Measurements from ENCODE around the gene DIO1. TPM values are rescaled to one million over a fixed set of nuclear protein-coding genes. Genes with fewer than 3 reads are reported as not detected.

Gene DIO1
- total RNA-seq, 2 donors from 2014 or later, result 0.23 TPM; not detected in 1

GRCh38 chr1:53889304-53890298 lies 4.4 kb upstream of the DIO1 start, which contains the start of gene YIPF1:
TSS of gene YIPF1 (minus strand) at chr1:53889797. CDS start at chr1:53888937, 860 bp downstream.
- H3K9me3 ChIP-seq, result no peaks in the 10 kb centered on the region
- H3K4me1 ChIP-seq (replicated peaks), result no peaks in the 10 kb centered on the region
- WGBS, result 2% methylated on average over 49 of the region's 62 CpGs
- no peak for TF ChIP-seq CTCF (IDR thresholded peaks at IDR 0.05)
- TF ChIP-seq POLR2AphosphoS5 (IDR thresholded peaks at IDR 0.05), result peak; percentile 92
- TF ChIP-seq POLR2A (IDR thresholded peaks at IDR 0.05), result peak; percentile 23
- H3K4me3 ChIP-seq, result peak within 1 kb of the TSS; percentile 70 to 88
- intact Hi-C loops (cut with DNase I), result loop anchor here (2.0 kb wide), 1 partner anchor 57 kb away; the partner anchor contains the start of gene LRRC42
- H3K27ac ChIP-seq, result peak within 1 kb of the TSS; percentile 84 to 85
- DNase-seq (ENCODE audit: low spot score), result peak; percentile 93
- no peaks in the 10 kb centered on the region for H3K36me3 ChIP-seq
- no peaks in the 10 kb centered on the region for H3K27me3 ChIP-seq (replicated peaks; ENCODE audit: insufficient read depth)

- no peak for DNase-seq (ENCODE audit: low spot score)
- Histone ChIP-seq H3K9me3 (no peaks in the 10 kb centered on the region), H3K27me3 (replicated peaks; ENCODE audit: insufficient read depth) (no peaks in the 10 kb centered on the region), H3K27ac (peak overlapping the region; percentile 84 to 85), H3K4me3 (no peak overlapping the region), H3K4me1 (replicated peaks) (no peaks in the 10 kb centered on the region), H3K36me3 (no peaks in the 10 kb centered on the region)
- TF ChIP-seq POLR2A (IDR thresholded peaks at IDR 0.05) (no peak), POLR2AphosphoS5 (IDR thresholded peaks at IDR 0.05) (no peak), CTCF (IDR thresholded peaks at IDR 0.05) (no peak)
- intact Hi-C loops (cut with DNase I), result no loop called here
- 70% methylated on average over 7 of the region's 7 CpGs for WGBS
Observed at GRCh38 chr1:53890522-53890941, 3.5 kb upstream of the DIO1 start.

- WGBS, result 95% methylated on average over 2 of the region's 2 CpGs
- Histone ChIP-seq H3K27me3 (replicated peaks; ENCODE audit: insufficient read depth) (no peaks in the 10 kb centered on the region), H3K4me3 (no peak overlapping the region), H3K36me3 (no peaks in the 10 kb centered on the region), H3K27ac (no peak overlapping the region), H3K9me3 (no peaks in the 10 kb centered on the region), H3K4me1 (replicated peaks) (peaks cover 4% of the 10 kb centered on the region)
- TF ChIP-seq POLR2A (IDR thresholded peaks at IDR 0.05) (no peak), CTCF (IDR thresholded peaks at IDR 0.05) (no peak), POLR2AphosphoS5 (IDR thresholded peaks at IDR 0.05) (no peak)
- intact Hi-C loops (cut with DNase I), result no loop called here
- no peak for DNase-seq (ENCODE audit: low spot score)
Observed at GRCh38 chr1:53891018-53891417, 3.0 kb upstream of the DIO1 start.

GRCh38 chr1:53891678-53892077 lies 2.3 kb upstream of the DIO1 start:
- no peak for TF ChIP-seq POLR2A (IDR thresholded peaks at IDR 0.05)
- TF ChIP-seq POLR2AphosphoS5 (IDR thresholded peaks at IDR 0.05), result no peak
- TF ChIP-seq CTCF (IDR thresholded peaks at IDR 0.05), result no peak
- H3K4me1 ChIP-seq (replicated peaks), result peaks cover 4% of the 10 kb centered on the region
- H3K36me3 ChIP-seq, result no peaks in the 10 kb centered on the region
- DNase-seq (ENCODE audit: low spot score), result no peak
- H3K27ac ChIP-seq, result no peak overlapping the region
- 98% methylated on average over 2 of the region's 2 CpGs for WGBS
- no peaks in the 10 kb centered on the region for H3K9me3 ChIP-seq
- no peaks in the 10 kb centered on the region for H3K27me3 ChIP-seq (replicated peaks; ENCODE audit: insufficient read depth)
- no peak overlapping the region for H3K4me3 ChIP-seq
- intact Hi-C loops (cut with DNase I), result no loop called here
